Measurements from ENCODE around the gene FLVCR2.

FLVCR2 gene

DNA sequence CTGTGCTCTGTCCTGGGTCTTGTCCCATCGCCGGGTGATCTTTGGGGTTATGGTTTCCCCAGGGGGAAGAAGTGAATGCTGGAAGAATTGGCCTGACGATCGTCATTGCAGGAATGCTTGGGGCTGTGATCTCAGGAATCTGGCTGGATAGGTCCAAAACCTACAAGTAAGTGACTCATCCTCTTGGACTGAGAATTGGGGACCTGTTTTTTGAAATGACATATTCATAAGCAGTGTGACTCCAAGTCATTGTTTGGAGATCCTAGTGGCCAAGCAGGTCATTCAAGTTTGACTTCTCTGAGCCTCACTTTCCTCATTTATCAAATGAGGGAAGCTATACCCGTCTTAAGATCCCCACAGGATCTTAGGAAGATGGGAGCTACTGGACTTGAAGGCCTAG lies 56.4 kb downstream of the FLVCR2 start:
- no peak for DNase-seq

DNA sequence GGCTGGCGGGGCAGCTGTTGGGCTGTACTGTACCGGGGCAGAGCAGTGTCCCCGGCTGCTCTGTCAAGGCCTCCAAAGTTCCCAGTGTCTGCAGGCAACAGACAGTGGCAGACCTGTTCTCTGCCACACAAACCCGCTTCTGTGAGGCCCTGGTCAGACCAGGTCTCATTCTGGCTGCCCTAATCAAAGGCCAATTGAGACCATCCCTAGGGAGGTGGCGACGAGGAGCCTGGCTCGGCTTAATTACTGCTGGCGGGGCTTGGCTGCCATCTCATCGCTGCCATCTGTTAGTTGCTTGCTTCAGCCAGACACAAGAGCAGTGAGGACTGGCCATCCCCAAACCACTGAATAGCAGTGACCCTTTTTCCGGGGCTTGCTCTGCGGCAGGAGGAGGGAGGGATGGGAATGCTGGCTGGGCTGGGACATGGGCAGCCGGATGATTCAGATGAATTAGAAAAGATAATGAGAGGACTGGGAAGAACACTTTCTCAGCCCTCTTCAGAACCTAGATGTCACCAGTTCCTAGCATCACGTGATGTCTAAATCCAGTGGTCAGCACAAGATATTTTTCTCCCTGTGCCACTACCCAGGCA lies 57.8 kb downstream of the FLVCR2 start:
- no peak for DNase-seq

DNA sequence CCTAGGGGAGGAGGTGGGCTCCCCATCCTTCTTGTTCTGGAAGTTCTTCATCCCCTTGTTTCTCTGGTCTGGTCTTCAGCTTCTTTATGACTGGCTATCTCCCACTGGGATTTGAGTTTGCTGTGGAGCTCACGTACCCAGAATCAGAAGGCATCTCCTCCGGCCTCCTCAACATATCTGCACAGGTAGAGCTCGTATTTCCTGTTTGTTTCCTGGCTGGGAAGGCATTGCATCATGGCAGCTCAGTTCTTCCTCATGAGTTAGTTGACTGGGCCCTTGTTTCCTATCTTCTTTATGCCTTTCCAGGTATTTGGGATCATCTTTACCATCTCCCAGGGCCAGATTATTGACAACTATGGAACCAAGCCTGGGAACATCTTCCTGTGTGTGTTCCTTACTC lies 62.5 kb downstream of the FLVCR2 start:
- DNase-seq: no peak

DNA sequence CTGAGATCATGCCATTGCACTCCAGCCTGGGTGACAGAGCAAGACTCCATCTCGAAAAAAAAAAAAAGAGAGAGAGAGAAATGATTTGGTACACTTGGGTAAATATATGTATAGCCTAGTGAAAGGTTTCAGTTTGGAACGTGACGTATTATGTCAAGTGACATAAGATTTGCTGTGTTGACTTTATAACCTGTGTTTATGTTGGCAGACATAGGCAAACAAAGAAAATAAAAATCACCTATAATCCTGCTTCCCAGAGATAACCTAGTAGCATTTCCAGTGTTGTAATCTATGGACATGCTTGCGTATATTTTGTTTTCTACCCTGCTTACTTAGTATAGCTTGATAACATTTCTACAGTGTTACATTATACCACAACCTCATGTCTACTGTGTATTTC lies 65.6 kb downstream of the FLVCR2 start:
- DNase-seq: no peak

DNA sequence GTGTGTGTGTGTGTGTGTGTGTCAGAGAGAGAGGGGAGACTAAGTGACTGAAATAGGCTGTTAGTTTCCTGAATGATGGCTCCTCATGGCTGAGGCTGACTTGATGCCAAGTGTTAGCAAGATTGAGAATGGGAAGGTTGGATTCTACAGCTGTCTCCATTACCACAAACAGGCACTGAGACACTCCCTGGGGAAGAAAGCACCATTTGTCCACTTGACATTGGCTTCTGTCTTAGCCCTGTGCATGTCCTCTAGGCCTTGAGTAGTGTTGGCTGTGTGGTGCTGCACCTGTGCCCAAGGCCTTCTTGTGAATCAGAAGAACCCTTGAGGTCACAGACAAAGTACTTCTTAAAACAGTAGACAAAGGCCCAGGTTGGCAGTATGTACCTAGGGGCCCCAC lies 66.6 kb downstream of the FLVCR2 start:
- DNase-seq: no peak

DNA sequence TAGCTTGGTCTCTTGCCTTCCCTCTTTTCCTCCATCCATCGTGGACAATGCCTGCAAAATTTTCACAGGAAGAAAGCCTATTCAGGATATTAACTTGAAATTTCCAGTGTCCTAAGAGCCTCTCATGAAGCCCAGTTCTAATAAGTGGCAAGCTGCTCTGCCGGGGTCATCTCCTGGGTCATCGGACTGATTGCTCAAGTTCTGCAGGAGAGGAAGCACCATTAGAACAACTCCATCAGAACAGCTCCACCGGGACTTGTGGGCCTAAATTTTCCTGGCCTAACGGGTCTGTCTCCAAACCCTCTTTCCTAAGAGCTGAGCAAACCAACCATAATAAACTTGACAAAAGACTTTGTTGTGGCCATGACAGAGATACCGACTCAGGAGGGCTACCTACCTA lies 68.3 kb downstream of the FLVCR2 start:
- no peak for DNase-seq

DNA sequence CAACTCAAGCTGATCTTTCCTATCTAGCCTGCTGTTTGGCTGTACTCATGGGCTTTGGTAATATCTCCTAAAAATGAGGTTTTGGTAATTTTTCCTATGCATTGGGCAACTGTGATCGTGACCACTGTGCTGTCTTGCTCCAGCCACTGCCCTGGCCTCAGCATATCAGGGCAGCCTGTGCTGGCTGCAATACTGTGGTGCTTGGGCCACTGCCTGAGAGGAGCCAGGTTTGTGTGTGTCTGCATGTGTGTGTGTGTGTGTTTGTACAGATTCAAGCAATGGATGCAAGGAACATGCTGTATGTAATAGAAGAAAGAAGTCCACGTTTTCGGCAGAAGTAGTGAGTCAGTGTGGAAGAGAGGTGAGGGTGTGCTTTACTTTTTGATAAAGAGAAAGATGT lies 69.2 kb downstream of the FLVCR2 start:
- no peak for DNase-seq

DNA sequence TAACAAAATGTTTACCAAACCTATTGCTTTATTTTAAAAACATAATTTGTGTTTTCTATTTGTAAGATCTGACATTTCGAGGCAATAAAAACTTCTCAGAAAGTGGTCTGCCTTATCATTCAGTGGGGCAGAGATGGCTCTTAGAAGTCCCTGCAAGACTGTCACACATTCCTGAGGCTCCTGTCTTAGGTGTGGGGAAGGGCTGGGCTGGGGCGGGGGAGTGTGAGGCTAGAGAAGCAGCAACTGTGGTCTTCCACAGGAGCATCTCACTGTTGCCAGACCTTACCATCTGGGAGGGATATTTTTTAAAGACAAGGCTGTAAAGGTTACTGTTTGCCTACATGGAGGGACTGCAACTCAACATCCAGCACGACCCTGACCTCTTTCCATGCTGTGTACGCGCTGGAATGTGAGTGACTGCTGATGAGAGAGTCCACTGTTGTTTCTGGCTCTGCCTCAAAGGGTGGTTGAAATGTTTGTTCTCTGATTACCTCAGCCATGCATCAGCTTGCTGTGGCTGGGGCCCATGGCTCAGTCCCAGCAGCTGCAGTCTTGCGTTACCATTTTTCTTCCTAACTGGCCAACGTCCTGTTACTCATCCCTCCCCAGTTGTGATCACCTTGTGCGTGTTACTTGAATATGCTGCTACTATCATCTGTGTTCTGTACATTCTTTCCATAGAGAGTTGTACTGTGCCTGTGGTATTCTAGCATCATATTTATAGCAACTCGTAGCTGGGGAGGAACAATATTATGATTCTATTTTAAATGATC lies 69.8 kb downstream of the FLVCR2 start:
- DNase-seq: no peak

DNA sequence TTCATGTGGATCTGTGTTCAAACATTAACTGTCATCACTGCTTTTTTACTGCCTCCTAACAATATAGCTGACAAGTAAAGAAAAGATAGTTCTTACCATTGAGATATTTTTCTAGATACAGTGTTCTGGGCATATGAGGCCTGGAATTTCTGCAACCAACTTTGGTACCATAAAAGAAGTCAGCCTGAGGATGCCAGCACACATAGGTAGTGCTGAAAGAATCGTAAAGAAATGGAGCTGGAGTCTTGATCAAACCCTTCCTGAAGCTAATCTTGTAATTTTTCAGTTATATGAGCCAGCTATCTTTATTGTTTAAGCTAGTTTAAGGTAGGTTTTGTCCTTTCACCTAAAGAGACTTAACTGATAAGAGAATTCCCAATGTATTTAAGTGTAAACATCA lies 70.9 kb downstream of the FLVCR2 start:
- DNase-seq: no peak

DNA sequence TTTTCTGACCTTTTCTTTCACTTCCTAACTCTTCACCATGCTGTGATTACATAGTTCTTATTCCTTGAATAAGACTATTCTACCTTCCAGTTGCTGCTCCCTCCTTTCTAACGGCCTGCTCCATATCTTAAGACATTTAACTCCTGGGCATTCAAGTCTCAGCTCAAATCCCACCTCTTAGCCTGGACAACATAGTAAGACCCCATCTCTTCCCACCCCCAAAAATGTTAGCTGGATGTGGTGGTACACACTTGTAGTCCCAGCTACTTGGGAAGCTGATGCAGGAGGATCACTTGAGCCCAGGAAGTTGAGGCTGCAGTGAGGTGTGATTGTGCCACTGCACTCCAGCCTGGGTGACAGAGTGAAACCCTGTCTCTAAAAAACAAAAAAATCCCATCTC lies 71.4 kb downstream of the FLVCR2 start:
- DNase-seq: no peak

DNA sequence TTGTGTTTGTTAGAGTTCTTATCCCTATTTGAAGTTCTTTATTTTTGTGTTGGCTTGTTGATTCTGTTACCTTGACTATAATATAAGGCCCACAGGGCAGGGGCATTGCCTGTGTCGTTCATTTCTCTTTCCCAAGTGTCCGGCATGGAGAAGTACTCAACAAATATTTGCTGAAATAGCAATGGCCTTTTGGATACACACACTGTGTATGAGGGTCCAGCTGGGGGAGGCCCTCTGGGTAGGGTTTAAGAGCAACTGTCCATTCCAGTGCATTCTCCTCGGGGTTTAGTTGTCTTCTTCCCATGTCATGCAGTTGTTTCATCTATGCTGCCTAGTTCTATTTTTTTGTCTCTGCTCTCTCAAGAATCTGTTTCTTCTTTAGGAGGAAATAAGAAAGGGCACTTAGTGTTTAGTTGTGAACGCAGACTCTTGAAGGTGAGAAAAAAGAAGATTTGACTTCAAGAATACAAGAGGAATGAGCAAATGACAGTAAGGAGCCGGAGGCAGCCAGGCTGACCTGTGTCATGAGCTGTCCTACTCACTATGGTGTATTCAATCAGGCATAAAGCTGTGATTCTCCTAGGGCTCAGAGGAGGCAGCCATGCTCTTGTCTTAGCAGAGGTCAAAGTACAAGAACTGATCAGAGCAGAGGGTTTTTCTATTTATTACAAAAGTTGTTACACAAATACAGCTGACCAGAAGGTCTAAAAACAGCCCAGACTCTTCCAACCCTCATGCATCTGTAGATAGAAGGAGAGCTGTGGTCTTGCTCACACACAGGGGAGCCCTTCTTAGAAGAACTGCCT lies 72.0 kb downstream of the FLVCR2 start:
- no peak for DNase-seq

DNA sequence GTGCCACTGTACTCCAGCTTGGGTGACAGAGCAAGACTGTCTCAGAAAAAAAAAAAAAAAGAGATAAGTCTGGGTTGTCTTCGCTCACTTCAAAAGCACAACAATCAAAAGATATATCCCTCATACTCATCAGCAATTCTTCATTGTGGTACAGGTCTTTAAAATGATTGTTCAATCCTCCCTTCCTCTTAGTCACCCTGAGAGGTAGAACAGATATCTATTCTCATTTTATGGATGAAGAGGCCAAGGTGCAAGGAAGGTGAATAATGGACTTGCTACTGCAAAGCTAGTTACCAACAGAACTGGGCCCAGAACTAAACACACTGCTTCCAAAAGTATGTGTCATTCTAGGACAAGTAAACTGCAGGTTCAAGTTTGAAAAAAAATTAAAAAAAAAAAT lies 75.1 kb downstream of the FLVCR2 start:
- DNase-seq: no peak

DNA sequence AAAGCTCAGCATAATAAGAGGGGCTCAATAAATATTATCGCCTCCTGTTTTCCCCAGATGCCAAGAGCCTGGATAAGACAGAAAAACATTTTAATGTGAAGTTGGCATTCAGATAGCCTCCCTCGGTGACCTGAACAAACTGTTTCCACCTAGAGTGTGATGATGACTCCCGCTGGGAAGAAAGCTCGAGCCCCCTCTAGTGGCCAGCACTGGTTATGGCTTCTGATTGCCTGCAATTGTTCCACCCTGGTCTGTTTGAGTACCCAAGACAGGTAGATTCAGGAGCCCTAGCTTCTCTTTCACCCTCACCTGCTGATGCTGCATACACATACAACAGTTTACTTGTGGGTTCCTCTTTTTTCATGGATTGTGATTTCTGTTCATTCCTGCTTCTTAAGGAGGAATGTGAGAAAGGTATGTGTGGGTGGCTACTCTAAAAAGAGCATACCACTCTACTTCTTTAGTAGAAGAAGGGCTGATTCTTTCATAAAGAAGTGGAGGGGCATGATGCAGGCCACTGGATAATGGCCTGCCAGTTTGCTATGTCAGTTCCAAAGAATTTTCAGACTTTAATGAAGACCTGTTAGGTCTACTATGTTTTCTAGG lies 75.8 kb downstream of the FLVCR2 start:
- peak; percentile 68 for DNase-seq

DNA sequence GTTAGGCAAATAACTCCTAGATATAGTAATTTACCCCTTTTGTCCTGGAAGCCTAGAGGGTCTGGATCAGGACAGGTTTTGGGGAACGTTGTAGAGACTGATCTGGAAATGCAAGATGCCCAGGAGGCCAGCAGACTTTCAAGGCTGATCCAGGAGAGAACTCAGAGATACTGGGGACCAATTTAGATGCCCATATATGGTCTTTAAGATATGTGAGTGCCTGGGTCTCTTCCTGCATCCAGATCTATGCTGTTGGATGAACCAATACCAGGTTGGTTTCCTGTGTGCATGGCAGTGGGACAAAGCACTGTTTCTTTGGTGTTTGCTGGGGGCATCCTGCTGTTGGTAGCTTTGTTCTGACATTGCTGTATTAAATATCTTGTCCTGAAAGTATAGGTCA lies 76.8 kb downstream of the FLVCR2 start:
- DNase-seq: no peak

DNA sequence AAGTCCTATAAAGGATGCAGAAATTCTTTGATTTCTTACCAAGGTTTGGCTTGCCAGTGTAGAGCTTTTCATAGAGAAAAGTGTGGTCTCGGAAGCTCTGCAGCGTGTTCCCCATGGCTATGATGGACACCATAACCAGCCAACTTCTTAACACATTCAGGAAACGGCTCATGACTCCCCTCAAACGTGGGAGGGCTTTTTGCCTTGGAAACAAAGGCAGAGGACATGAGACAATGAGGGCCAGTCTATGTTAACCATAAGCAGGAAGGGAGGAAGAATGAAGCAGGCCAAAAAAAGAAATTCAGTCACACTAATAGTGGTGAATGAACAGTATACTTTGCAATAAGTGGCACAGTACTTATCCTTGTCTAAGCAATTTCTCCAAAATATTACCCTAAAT lies 78.9 kb downstream of the FLVCR2 start:
- no peak for DNase-seq

DNA sequence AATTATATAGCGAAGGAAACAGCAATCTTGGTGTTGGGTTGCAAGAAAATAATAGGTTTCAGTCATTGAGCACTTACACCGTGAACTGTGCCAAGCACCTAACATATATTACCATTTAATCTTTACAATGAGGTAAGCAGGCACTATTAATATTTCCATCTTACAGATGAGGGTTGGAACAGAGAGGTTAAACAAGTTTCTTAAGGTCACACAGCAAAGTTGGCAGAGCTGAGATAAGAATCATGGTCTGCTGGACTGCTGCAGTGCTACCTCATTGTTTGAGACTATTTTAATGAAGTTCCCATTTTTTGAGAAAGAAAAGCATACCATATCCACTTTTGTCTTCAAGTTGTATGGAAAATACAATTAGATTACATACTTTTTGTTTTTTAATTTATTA lies 80.5 kb downstream of the FLVCR2 start:
- no peak for DNase-seq

DNA sequence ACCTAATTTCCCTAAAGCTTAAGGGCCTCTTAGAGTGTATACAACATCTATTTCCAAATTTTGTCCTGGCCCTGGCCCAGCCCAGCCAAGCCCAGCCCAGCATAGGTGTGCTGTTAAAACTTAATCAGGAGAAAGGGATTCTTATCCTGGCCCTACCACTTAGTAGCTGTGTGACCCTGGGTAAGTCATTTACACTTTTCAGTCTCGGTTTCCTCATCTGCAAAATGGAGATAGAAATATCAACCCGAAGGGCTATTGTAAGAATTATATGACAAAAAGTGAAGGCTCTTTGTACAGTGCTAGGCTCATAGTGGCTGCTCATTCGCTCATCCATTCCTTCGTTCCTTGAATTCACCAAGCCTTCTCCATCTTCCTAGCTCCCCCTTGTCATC lies 81.8 kb downstream of the FLVCR2 start:
- no peak for DNase-seq

DNA sequence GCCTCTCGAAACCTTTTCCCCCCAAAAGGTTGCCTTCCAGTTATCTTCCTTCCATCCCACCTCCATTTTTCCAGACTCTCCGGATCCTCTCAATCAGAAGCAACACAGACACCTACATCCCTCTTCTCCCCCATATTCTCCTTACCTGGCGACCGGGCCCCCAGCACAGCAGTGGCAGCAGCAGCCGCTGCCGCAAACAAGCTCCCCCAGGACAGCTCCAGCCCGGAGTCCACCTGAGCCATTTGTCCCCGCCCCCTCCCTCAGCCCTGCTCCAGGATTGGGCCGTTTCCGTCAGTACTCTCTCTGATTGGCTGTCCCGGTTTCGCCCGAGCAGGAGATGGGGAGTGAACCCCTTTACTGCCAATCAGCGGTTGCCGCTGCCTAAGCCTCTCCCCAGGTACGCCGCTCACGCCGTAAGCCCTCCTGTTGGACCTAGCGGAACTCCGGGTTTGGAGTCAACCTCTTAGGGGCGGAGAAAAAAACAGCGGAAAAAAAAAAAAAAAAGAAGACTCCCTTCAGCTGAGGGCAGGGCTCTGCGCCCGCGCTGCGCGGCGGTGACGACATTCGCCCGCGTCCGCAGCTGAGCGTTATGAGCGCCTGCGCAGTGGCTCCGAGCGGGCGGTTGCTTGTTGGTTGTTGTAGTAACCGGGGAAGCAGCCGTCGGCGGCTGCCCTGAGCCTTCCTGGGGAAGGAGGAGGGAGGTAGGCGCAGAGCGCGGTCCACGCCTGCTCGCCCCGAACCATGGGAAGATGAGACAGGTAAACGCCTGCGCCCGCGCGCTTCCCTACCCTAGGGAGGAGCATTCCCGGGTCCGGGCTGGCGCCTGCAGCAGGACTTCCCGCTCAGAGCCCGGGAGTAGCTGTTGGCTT lies 82.4 kb downstream of the FLVCR2 start, which contains the start of the genes ERG28 and TTLL5:
Gene ERG28 (minus strand): TSS at position 247 of the 869 bp plus-strand sequence. CDS start 3,374 bp downstream, outside the sequence.
Gene TTLL5 (plus strand): TSS at position 617 of the 869 bp plus-strand sequence. CDS start 1,904 bp downstream, outside the sequence.
- peak; percentile 98 for DNase-seq

DNA sequence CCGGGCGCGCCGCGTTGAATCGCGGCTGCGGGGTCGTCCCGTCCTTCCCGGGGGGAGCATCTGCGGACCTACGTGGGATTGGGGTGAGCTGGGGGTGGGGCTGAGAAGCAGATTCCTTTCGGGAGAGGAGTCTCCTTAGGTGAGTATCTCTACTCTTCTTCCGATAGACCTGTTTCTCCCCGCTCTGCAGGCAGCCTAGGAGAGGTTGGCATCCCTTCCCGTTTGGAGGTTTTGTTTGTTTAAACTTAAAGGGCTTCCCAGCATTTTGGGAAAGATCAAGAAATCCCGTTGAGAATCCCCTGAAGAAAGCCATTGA lies 83.0 kb downstream of the FLVCR2 start:
- DNase-seq: no peak

DNA sequence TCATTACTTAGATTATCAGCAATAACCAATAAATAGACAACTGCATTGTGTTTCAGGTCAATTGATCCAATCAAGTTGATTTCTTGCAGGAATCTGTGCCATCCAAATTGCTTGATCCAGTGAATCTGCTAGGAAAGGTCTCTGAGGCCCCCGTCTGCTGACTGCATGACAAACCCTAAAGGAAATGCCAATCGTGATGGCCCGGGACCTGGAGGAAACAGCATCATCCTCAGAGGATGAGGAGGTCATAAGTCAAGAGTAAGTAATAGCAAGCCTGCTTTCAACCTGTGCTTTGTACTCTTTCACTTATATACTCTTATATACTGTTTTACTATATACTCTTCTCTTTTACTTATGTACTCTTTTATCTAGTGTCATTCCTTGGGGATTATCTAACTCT lies 84.5 kb downstream of the FLVCR2 start:
- no peak for DNase-seq

DNA sequence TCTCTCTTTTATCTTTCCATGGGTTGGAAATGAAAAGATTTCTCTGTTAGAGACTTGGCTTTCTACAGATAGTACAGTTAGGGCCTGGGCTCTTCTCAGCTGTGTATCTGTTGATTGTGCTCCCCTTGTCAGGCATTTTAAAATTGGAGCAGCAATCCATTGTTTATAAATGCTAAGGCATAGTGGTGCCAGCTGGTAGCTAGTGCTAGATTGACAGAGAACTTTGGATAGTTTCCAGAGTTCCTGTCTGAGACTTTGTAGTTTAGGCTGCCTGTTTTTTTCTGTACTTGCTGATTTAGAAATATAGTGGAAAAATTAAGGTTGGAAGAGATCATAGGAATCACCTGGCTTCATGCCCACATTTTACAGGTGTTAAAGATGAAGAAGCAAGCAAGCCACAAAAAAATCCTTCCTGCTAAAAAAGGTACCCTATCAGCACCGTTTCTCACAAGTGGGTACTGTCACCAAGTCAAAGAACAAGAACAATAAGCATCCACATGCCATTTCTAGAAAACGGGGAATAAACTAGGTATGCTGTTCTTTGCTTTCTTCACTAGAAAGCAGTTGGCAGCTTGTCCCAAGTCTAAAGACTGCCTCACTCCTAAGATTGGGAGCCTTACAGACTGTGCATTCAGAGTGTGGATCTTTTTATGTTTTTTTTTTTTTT lies 88.8 kb downstream of the FLVCR2 start:
- no peak for DNase-seq

DNA sequence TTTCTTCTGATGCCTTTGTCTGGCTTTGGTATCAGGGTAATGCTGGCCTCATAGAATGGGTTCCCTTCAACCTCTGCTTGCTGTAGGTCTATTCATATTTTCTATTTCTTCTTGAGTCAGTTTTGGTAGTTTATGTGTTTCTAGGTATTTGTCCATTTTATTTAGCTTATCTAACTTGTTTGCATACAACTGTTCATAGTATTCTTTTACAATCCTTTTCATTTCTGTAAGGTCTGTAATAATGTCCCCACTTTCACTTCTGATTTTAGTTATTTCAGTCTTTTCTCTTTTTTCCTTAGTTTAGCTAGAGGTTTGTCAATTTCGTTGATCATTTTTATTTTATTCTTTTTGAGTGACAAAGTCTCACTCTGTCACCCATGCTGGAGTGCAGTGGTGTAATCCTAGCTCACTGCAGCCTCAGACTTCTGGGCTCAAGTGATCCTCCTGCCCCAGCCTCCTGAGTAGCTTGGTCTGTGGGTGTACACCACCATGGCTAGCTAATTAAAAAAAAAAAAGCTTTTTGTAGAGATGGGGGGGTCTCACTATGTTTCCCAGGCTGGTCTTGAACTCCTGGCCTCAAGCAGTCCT lies 94.3 kb downstream of the FLVCR2 start:
- DNase-seq: no peak

Data from CD4-positive, alpha-beta T cell treated with Interleukin-15 for 1 hour (primary cell).